LNCaP clone FGC (cell line): ENCODE results near the gene GPR119.
"Not testable (repeated sequence)": the region's sequence is repeated elsewhere in the genome, so short reads cannot be mapped to it uniquely, and the experiment has no call there.

Source experiments
- DNase-seq: peaks from one replicate; pipeline ENCODE4 v3.0.0-alpha.2; 2011; ENCODE audit warnings: low read depth
- H3K4me3 ChIP-seq: 2 replicates; pipeline ENCODE4 v1.5.1; 2011; ENCODE audit warnings: mild to moderate bottlenecking, low read depth, low read length, control low read depth
- CTCF ChIP-seq: IDR thresholded peaks from 2 replicates; pipeline ENCODE4 v1.5.1; 2012; ENCODE audit warnings: mild to moderate bottlenecking; ENCODE audit not compliant: control insufficient read depth, insufficient read depth; ENCODE audit errors: extremely low read depth

GPR119 gene

DNA sequence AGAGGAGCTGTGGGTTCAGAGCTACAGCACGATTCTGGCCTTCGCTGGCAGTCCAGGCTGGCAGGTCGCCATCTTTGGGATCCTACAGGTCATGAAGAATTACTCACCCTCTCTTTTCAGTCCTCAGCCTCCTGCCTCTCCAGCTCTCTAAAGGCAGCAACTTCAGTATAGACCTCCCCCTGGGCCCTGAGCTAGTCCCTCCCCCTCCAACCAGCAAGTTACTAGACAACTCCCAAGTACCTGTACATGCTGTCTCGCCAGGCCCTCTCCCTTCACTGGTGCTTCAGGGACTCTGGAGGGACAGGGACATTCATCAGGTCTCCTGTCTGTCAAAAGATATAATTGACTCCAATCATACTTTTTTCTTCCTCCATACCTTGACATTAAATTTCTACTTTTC, at the start of gene GPR119:
Gene GPR119 (minus strand): TSS at position 155 of the 400 bp plus-strand sequence. CDS start 227 bp downstream, outside the sequence.
- no peak within 1 kb of the TSS for H3K4me3 ChIP-seq
- no peak for TF ChIP-seq CTCF
- no peak for DNase-seq

DNA sequence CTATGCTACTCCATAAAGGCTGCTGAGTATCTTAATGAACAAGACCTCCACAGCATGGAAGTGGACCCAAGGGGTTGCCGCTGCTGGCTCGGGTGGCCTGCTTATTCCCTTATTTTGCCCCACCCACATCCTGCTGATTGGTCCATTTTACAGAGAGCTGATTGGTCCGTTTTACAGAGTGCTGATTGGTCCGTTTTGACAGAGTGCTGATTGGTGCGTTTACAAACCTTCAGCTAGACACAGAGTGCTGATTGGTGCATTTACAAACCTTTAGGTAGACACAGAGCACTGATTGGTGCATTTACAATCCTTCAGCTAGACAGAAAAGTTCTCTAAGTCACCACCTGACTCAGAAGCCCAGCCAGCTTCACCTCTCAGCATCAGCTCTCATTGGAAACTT, 43.8 kb upstream of the GPR119 start:
- not testable (repeated sequence) for DNase-seq, H3K4me3 ChIP-seq

DNA sequence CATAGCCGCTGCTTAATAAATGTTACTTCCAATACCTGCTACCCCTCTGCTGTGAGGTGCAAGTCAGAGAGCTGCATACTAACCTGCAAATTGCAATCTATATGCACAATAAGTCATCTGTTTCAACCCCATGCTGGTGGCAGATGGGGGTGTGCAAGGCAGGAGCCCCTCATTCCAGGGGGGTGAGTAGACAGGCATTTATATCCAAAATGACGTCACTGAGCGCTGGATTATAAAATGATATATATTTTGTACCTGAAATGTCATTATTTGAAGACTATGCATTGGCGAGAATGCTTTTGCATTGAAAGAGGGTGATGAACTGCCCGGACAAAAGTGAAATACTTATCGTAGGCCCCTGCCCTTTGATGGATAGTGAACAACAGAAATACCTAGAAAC, 41.1 kb upstream of the GPR119 start:
- DNase-seq, result no peak
- no peak for TF ChIP-seq CTCF
- no peak overlapping the region for H3K4me3 ChIP-seq

GRCh38 chrX:130419263-130419662, 33.8 kb upstream of the GPR119 start:
- TF ChIP-seq CTCF, result no peak
- no peak for DNase-seq
- H3K4me3 ChIP-seq, result no peak overlapping the region

GRCh38 chrX:130418740-130419139, 33.3 kb upstream of the GPR119 start:
- no peak for TF ChIP-seq CTCF
- no peak overlapping the region for H3K4me3 ChIP-seq
- no peak for DNase-seq

DNA sequence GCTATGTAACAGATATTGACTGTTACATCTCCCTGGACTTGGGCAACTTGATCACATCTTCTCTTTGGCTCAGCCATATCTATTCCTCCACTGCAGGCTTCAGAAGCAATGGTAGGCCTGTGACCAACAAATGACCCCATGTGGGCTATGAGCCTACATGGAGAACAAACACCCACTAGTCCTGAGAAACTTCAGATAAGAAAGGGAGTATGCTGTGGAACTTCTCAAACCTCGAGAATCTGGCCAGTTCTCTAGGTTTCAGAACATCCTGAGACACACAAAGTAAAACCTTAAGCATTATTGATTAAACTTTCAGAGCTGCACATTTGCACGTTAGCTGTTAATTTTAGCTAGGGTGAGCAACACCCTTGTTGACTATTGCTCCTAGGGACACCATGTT, 32.6 kb upstream of the GPR119 start:
- no peak overlapping the region for H3K4me3 ChIP-seq
- DNase-seq, result no peak
- no peak for TF ChIP-seq CTCF

DNA sequence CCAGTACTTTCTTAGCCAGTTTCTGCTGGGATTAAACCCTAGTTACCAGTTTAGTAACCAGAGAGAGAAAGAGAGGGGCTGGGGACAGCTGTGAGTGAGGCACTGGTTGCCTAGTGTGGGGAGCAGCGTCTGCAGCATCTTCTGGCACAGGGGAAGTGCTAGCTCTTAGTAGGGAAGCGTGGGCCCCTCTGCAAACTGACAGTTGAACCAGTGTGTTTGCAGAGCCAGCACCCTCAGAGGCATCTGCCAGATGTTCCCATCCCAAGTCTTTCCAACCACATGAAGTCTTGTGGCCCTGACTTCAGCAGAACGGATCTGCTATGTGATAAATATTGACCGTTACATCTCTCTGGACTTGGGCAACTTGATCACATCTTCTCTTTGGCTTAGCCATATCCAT, 31.3 kb upstream of the GPR119 start:
- H3K4me3 ChIP-seq, result no peak overlapping the region
- no peak for TF ChIP-seq CTCF
- DNase-seq, result no peak
